Measurements from ENCODE around the gene PIGQ. TPM values are rescaled to one million over a fixed set of nuclear protein-coding genes. Genes with fewer than 3 reads are reported as not detected.

The PIGQ gene
- total RNA-seq, 3 donors from 2014 or later = 37.8 to 39.6 (median 38.4) TPM

GRCh38 chr16:527015-527903 lies 42.5 kb upstream of the PIGQ start, which contains the start of gene CAPN15:
Gene CAPN15 (plus strand): TSS chr16:527712. CDS start chr16:546839, 19,127 bp downstream.
- no peaks in the 10 kb centered on the region for H3K9me3 ChIP-seq
- intact Hi-C loops (cut with DNase I, micrococcal nuclease) = no loop called here
- peak; percentile 15 for TF ChIP-seq CTCF (IDR thresholded peaks at IDR 0.05)
- DNase-seq (peak; percentile 83 to 92 (median 91)), ATAC-seq (peak; percentile 80)
- no peaks in the 10 kb centered on the region for H3K36me3 ChIP-seq (ENCODE audit: low read depth)
- peaks cover 38% of the 10 kb centered on the region for H3K4me1 ChIP-seq (ENCODE audit: low read depth)
- peak within 1 kb of the TSS; percentile 74 for H3K4me3 ChIP-seq

GRCh38 chr16:528111-529011 lies 41.4 kb upstream of the PIGQ start:
- ATAC-seq (peak; percentile 62), DNase-seq (peak; percentile 80 to 82 (median 80))
- Histone ChIP-seq H3K36me3 (ENCODE audit: low read depth) (no peaks in the 10 kb centered on the region), H3K4me3 (peak overlapping the region; percentile 74), H3K9me3 (no peaks in the 10 kb centered on the region), H3K4me1 (ENCODE audit: low read depth) (peaks cover 43% of the 10 kb centered on the region)
- no peak for TF ChIP-seq CTCF (IDR thresholded peaks at IDR 0.05)
- intact Hi-C loops (cut with DNase I, micrococcal nuclease) = no loop called here

GRCh38 chr16:529012-529575 lies 40.7 kb upstream of the PIGQ start:
- Histone ChIP-seq H3K4me3 (peak overlapping the region; percentile 74), H3K36me3 (ENCODE audit: low read depth) (no peaks in the 10 kb centered on the region), H3K9me3 (no peaks in the 10 kb centered on the region), H3K4me1 (ENCODE audit: low read depth) (peaks cover 41% of the 10 kb centered on the region)
- no peak for TF ChIP-seq CTCF (IDR thresholded peaks at IDR 0.05)
- intact Hi-C loops (cut with DNase I, micrococcal nuclease) = no loop called here
- DNase-seq = peak; percentile 53 to 71 (median 65)
- peak; percentile 0 for ATAC-seq

GRCh38 chr16:530111-530817 lies 39.5 kb upstream of the PIGQ start:
- intact Hi-C loops (cut with DNase I, micrococcal nuclease) = no loop called here
- TF ChIP-seq CTCF (IDR thresholded peaks at IDR 0.05) = no peak
- H3K4me3 ChIP-seq = no peak overlapping the region
- ATAC-seq (no peak), DNase-seq (peak in 2 of 3 donors; percentile 35 to 69)
- H3K4me1 ChIP-seq (ENCODE audit: low read depth) = peaks cover 47% of the 10 kb centered on the region
- H3K36me3 ChIP-seq (ENCODE audit: low read depth) = no peaks in the 10 kb centered on the region
- H3K9me3 ChIP-seq = no peaks in the 10 kb centered on the region

Data from mucosa of descending colon (tissue), 3 donors.